ENCODE data around the gene NAALADL2. TPM values are rescaled to one million over a fixed set of nuclear protein-coding genes. Genes with fewer than 3 reads are reported as not detected.
A peak's percentile ranks its signal among the peaks of the same experiment; 100 is the strongest.

The NAALADL2 gene
- total and polyA plus RNA-seq, 2 of the 13 experiments (the other 11 are each of a cell fraction or from before 2014, with no cell fraction given): 0.08 TPM; not detected in 1

GRCh38 chr3:175546115-175546514, 687.0 kb downstream of the NAALADL2 start:
- Histone ChIP-seq H3K27me3 (ENCODE audit: control insufficient read depth in 1 of 2, insufficient read depth in 2 of 2, low read length in 2 of 2) (no peaks in the 10 kb centered on the region), H3K9me3 (ENCODE audit: low read length) (peaks cover 59% of the 10 kb centered on the region), H3K36me3 (replicated peaks in 1 of 2; ENCODE audit: control insufficient read depth in 1 of 2, insufficient read depth in 2 of 2, low read length in 2 of 2) (no peaks in the 10 kb centered on the region), H4K20me1 (ENCODE audit: insufficient read depth, low read length) (no peaks in the 10 kb centered on the region), H3K9ac (ENCODE audit: insufficient read depth, low read depth, low read length) (no peak overlapping the region), H3K4me3 (replicated peaks in 1 of 3; ENCODE audit: insufficient read depth in 1 of 3, low read depth in 2 of 3, low read length in 3 of 3) (no peak overlapping the region), H3K27ac (ENCODE audit: extremely low read length, insufficient read depth, low read length) (no peak overlapping the region), H3K79me2 (ENCODE audit: insufficient read depth, low read length) (no peaks in the 10 kb centered on the region), H3K4me1 (ENCODE audit: insufficient read depth, low read length) (no peaks in the 10 kb centered on the region), H3K4me2 (ENCODE audit: low read depth, low read length) (no peak overlapping the region), H2AFZ (ENCODE audit: low read length) (no peak overlapping the region)
- in situ Hi-C loops (cut with HindIII; ENCODE audit: extremely low pct_ligation_motif_present, low pct_unique_long_range_greater_than_20kb): no loop called here
- ATAC-seq: no peak
- no peak for DNase-seq (ENCODE audit: low spot score)
- ChIA-PET POLR2A (no interaction called here), CTCF (ENCODE audit: low intra/inter-chr PET ratio, low total read pairs) (no interaction called here)
- intact Hi-C loops (cut with micrococcal nuclease; ENCODE audit: unreplicated experiment): no loop called here
- BruUV-seq (replicated peaks): no TSS peak
- TF ChIP-seq ZSCAN21 (CRISPR knock-in tag; IDR thresholded peaks at IDR 0.05; ENCODE audit: borderline replicate concordance) (no peak), ATF7 (IDR thresholded peaks at IDR 0.05) (peak; percentile 55), ATF7 (CRISPR knock-in tag; IDR thresholded peaks at IDR 0.05) (no peak), CREB1 (IDR thresholded peaks at IDR 0.05) (peak; percentile 18; the same call in 1 of the 2 replicates), CREB1 (CRISPR knock-in tag; IDR thresholded peaks at IDR 0.05) (no peak), ZNF710 (CRISPR knock-in tag; IDR thresholded peaks at IDR 0.05; ENCODE audit: borderline replicate concordance) (no peak), SRF (IDR thresholded peaks at IDR 0.05; ENCODE audit: low read depth, low read length) (no peak), EEA1 (CRISPR knock-in tag; IDR thresholded peaks at IDR 0.05; ENCODE audit: borderline replicate concordance) (no peak)
- no peak for FAIRE-seq
- 17% methylated on average over 4 of the region's 4 CpGs for WGBS (ENCODE audit: low lambda C conversion rate)

GRCh38 chr3:175552929-175553328, 693.8 kb downstream of the NAALADL2 start:
- WGBS (ENCODE audit: low lambda C conversion rate): 0% methylated on average over 1 of the region's 1 CpG

More at GRCh38 chr3:175552929-175553328, 693.8 kb downstream of the NAALADL2 start:
- Histone ChIP-seq H3K79me2 (ENCODE audit: insufficient read depth, low read length) (no peaks in the 10 kb centered on the region), H3K9ac (ENCODE audit: insufficient read depth, low read depth, low read length) (no peak overlapping the region), H3K4me1 (ENCODE audit: insufficient read depth, low read length) (no peaks in the 10 kb centered on the region), H3K27me3 (ENCODE audit: control insufficient read depth in 1 of 2, insufficient read depth in 2 of 2, low read length in 2 of 2) (no peaks in the 10 kb centered on the region; a peak in 1 of 5 replicates), H4K20me1 (ENCODE audit: insufficient read depth, low read length) (no peaks in the 10 kb centered on the region), H3K9me3 (ENCODE audit: low read length) (peaks cover 35% of the 10 kb centered on the region), H3K36me3 (replicated peaks in 1 of 2; ENCODE audit: control insufficient read depth in 1 of 2, insufficient read depth in 2 of 2, low read length in 2 of 2) (no peaks in the 10 kb centered on the region), H2AFZ (ENCODE audit: low read length) (no peak overlapping the region), H3K4me3 (replicated peaks in 1 of 3; ENCODE audit: insufficient read depth in 1 of 3, low read depth in 2 of 3, low read length in 3 of 3) (no peak overlapping the region), H3K4me2 (ENCODE audit: low read depth, low read length) (no peak overlapping the region), H3K27ac (ENCODE audit: extremely low read length, insufficient read depth, low read length) (no peak overlapping the region)
- ChIA-PET POLR2A (no interaction called here), CTCF (ENCODE audit: low intra/inter-chr PET ratio, low total read pairs) (no interaction called here)
- no peak for FAIRE-seq
- no peak for ATAC-seq
- intact Hi-C loops (cut with micrococcal nuclease; ENCODE audit: unreplicated experiment): no loop called here
- no peak for TF ChIP-seq GATA4 (IDR thresholded peaks at IDR 0.05; ENCODE audit: borderline replicate concordance, low read depth)
- TF ChIP-seq ZNF260 (CRISPR knock-in tag; IDR thresholded peaks at IDR 0.05; ENCODE audit: borderline replicate concordance, low read depth): no peak
- no peak for TF ChIP-seq ZNF878 (CRISPR knock-in tag; IDR thresholded peaks at IDR 0.05)
- TF ChIP-seq TGIF2 (CRISPR knock-in tag; IDR thresholded peaks at IDR 0.05): no peak
- no peak for TF ChIP-seq ZSCAN20 (CRISPR knock-in tag; IDR thresholded peaks at IDR 0.05; ENCODE audit: borderline replicate concordance)
- no peak for TF ChIP-seq HINFP (CRISPR knock-in tag; IDR thresholded peaks at IDR 0.05; ENCODE audit: low read depth)
- no peak for TF ChIP-seq BRF2 (CRISPR knock-in tag; IDR thresholded peaks at IDR 0.05)
- DNase-seq (ENCODE audit: low spot score): no peak
- BruUV-seq (replicated peaks): no TSS peak
- in situ Hi-C loops (cut with HindIII; ENCODE audit: extremely low pct_ligation_motif_present, low pct_unique_long_range_greater_than_20kb): no loop called here
